ENCODE data around the gene OR10A2.

DNA sequence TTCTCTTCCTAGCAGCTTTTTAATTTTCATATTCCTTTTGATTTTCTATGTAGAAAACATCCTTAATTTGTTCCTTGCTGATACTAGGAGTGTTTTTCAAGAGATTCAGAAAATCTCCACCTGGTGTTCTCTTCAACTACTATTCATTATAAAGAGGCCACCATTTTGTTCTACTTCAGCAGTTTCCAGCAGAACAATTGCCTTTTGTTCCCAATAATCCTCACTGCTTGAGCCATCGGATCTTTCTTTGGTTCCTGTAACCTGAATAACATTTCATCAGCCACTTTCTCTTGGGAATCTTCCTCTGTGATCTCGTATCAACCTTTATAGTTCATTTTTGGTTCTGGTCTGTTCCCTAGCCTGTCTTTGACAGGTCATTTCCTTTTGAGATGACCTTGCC, 19.2 kb upstream of the OR10A2 start:
- TF ChIP-seq TAF1 (IDR thresholded peaks at IDR 0.05; ENCODE audit: borderline replicate concordance, low read depth, low read length): no peak
- TF ChIP-seq, protein P1, sequence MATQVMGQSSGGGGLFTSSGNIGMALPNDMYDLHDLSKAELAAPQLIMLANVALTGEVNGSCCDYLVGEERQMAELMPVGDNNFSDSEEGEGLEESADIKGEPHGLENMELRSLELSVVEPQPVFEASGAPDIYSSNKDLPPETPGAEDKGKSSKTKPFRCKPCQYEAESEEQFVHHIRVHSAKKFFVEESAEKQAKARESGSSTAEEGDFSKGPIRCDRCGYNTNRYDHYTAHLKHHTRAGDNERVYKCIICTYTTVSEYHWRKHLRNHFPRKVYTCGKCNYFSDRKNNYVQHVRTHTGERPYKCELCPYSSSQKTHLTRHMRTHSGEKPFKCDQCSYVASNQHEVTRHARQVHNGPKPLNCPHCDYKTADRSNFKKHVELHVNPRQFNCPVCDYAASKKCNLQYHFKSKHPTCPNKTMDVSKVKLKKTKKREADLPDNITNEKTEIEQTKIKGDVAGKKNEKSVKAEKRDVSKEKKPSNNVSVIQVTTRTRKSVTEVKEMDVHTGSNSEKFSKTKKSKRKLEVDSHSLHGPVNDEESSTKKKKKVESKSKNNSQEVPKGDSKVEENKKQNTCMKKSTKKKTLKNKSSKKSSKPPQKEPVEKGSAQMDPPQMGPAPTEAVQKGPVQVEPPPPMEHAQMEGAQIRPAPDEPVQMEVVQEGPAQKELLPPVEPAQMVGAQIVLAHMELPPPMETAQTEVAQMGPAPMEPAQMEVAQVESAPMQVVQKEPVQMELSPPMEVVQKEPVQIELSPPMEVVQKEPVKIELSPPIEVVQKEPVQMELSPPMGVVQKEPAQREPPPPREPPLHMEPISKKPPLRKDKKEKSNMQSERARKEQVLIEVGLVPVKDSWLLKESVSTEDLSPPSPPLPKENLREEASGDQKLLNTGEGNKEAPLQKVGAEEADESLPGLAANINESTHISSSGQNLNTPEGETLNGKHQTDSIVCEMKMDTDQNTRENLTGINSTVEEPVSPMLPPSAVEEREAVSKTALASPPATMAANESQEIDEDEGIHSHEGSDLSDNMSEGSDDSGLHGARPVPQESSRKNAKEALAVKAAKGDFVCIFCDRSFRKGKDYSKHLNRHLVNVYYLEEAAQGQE (IDR thresholded peaks at IDR 0.05; ENCODE audit: low read depth, low read length): no peak
- TF ChIP-seq, protein P2, sequence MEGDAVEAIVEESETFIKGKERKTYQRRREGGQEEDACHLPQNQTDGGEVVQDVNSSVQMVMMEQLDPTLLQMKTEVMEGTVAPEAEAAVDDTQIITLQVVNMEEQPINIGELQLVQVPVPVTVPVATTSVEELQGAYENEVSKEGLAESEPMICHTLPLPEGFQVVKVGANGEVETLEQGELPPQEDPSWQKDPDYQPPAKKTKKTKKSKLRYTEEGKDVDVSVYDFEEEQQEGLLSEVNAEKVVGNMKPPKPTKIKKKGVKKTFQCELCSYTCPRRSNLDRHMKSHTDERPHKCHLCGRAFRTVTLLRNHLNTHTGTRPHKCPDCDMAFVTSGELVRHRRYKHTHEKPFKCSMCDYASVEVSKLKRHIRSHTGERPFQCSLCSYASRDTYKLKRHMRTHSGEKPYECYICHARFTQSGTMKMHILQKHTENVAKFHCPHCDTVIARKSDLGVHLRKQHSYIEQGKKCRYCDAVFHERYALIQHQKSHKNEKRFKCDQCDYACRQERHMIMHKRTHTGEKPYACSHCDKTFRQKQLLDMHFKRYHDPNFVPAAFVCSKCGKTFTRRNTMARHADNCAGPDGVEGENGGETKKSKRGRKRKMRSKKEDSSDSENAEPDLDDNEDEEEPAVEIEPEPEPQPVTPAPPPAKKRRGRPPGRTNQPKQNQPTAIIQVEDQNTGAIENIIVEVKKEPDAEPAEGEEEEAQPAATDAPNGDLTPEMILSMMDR (IDR thresholded peaks at IDR 0.05): no peak

Data from SK-N-SH (cell line).